HCT116 (cell line): Measurements from ENCODE around the gene PACRG. TPM values are rescaled to one million over a fixed set of nuclear protein-coding genes. Genes with fewer than 3 reads are reported as not detected.

Source experiments
- ATAC-seq: fragments of 200-7000 bp; cut with Tn5 transposase; 2 replicates; pipeline ENCODE4 v1.9.1; 2020; ENCODE audit warnings: mild to moderate bottlenecking, moderate library complexity
- BruUV-seq: library from RNA; stranded (reverse); fragments of 400-500 nt; replicated peaks from 2 replicates; lab custom pipeline; 2021; lab: Mats Ljungman, UMichigan
- CTCF ChIA-PET: fragments of 300-600 bp; sonication (Branson Sonifier 250); formaldehyde crosslinking; loops from one replicate; lab custom pipeline; 2021; ENCODE audit warnings: antibody characterized with exemption; lab: Charles Lee
- POLR2A ChIA-PET: fragments of 300-600, 350-600 bp; sonication (Branson Sonifier 250); formaldehyde crosslinking; loops from one replicate; lab custom pipeline; 2021; ENCODE audit warnings: antibody characterized with exemption; lab: Charles Lee
- RAD21 ChIA-PET, 2 experiments: fragments of 300-600 bp; sonication (Branson Sonifier 250); formaldehyde crosslinking; loops; one replicate each; lab custom pipeline; 2023; ENCODE audit warnings: low total read pairs in 2 of 2; ENCODE audit not compliant: uncharacterized antibody in 2 of 2, unreplicated experiment in 2 of 2, low non-redundant PET in 1 of 2; lab: Charles Lee
- DNase-seq: peaks from one replicate; pipeline ENCODE4 v3.0.0-alpha.2; 2010; ENCODE audit warnings: low read depth, low spot score
- H2AFZ ChIP-seq: fragments of 200-600 bp; shearing (Covaris generic), sonication (generic); 2 replicates; pipeline ENCODE4 v1.6.1; 2017; ENCODE audit warnings: low read depth, mixed run types, mixed read lengths, antibody characterized with exemption, low read length; ENCODE audit not compliant: poor library complexity, severe bottlenecking
- H3K27ac ChIP-seq: 2 replicates; pipeline ENCODE4 v1.5.1; 2012; ENCODE audit warnings: low read depth, low read length
- H3K27me3 ChIP-seq: fragments of 200-600 bp; sonication (generic); 2 replicates; pipeline ENCODE4 v1.6.1; 2016; ENCODE audit warnings: mixed run types, low read length, mixed read lengths; ENCODE audit not compliant: insufficient read depth
- H3K36me3 ChIP-seq, 2 experiments: fragments of 200-500 bp in 1 of 2; fragments of 200-600 bp in 1 of 2; sonication (Bioruptor generic) in 1 of 2; sonication (generic) in 1 of 2; 2 replicates each; pipeline versions ENCODE4 v1.5.1 to v1.6.1; 2014 to 2016; ENCODE audit warnings: low read length in 2 of 2, inconsistent platforms in 1 of 2, mixed read lengths in 1 of 2, mixed run types in 1 of 2; ENCODE audit not compliant: insufficient read depth in 2 of 2, control insufficient read depth in 1 of 2
- H3K4me1 ChIP-seq, 2 experiments: fragments of 200-600 bp in 1 of 2; sonication (generic) in 1 of 2; 2 replicates each; pipeline versions ENCODE4 v1.5.1 to v1.6.1; 2012 to 2017; ENCODE audit warnings: low read length in 2 of 2, inconsistent platforms in 1 of 2, mild to moderate bottlenecking in 1 of 2, mixed read lengths in 1 of 2, mixed run types in 1 of 2, moderate library complexity in 1 of 2; ENCODE audit not compliant: insufficient read depth in 2 of 2, control insufficient read depth in 1 of 2
- H3K4me2 ChIP-seq: fragments of 200-600 bp; sonication (generic); 2 replicates; pipeline ENCODE4 v1.6.1; 2017; ENCODE audit warnings: mixed run types, low read length, mixed read lengths
- H3K4me3 ChIP-seq, 2 experiments: fragments of 200-600 bp in 1 of 2; sonication (generic) in 1 of 2; replicated peaks in 1 of 2; 2 replicates each; pipeline ENCODE4 v1.5.1; 2011 to 2016; ENCODE audit warnings: low read length in 2 of 2, control low read depth in 1 of 2, low read depth in 1 of 2, mild to moderate bottlenecking in 1 of 2, mixed read lengths in 1 of 2, mixed run types in 1 of 2
- H3K79me2 ChIP-seq: fragments of 200-600 bp; sonication (generic); 2 replicates; pipeline ENCODE4 v1.6.1; 2017; ENCODE audit warnings: mild to moderate bottlenecking, mixed run types, low read length, moderate library complexity, mixed read lengths; ENCODE audit not compliant: insufficient read depth
- H3K9ac ChIP-seq: fragments of 200-600 bp; sonication (generic); 2 replicates; pipeline ENCODE4 v1.6.1; 2016; ENCODE audit warnings: low read length, mixed read lengths
- H3K9me2 ChIP-seq: fragments of 200-600 bp; sonication (generic), shearing (Covaris generic); 2 replicates; pipeline ENCODE4 v1.6.1; 2017; ENCODE audit warnings: mixed run types, mild to moderate bottlenecking, moderate library complexity; ENCODE audit not compliant: insufficient read depth
- H3K9me3 ChIP-seq, 2 experiments: fragments of 200-500 bp in 1 of 2; fragments of 200-600 bp in 1 of 2; sonication (Bioruptor generic) in 1 of 2; sonication (generic) in 1 of 2; 2 replicates each; pipeline ENCODE4 v1.6.1; 2014 to 2017; ENCODE audit warnings: low read length in 2 of 2, mixed read lengths in 2 of 2, inconsistent platforms in 1 of 2, low read depth in 1 of 2, mild to moderate bottlenecking in 1 of 2, mixed run types in 1 of 2, moderate library complexity in 1 of 2; ENCODE audit not compliant: control insufficient read depth in 1 of 2, insufficient read depth in 1 of 2
- H4K20me1 ChIP-seq: fragments of 200-600 bp; sonication (generic), shearing (Covaris generic); 2 replicates; pipeline ENCODE4 v1.6.1; 2017; ENCODE audit warnings: mixed run types, mild to moderate bottlenecking, moderate library complexity; ENCODE audit not compliant: insufficient read depth
- CEBPB ChIP-seq: IDR thresholded peaks from 2 replicates; pipeline ENCODE4 v1.6.1; 2012; ENCODE audit warnings: low read depth
- MAX ChIP-seq: IDR thresholded peaks from 2 replicates; pipeline ENCODE4 v1.6.1; 2012
- SP1 ChIP-seq: IDR thresholded peaks from 2 replicates; pipeline ENCODE4 v1.6.1; 2012; ENCODE audit warnings: low read depth
- YY1 ChIP-seq: IDR thresholded peaks from 2 replicates; pipeline ENCODE4 v1.6.1; 2011; ENCODE audit warnings: low read length, low read depth, moderate library complexity, mild to moderate bottlenecking; ENCODE audit not compliant: insufficient replicate concordance; ENCODE audit errors: extremely low read depth
- ZNF274 ChIP-seq: fragments of 200-500 bp; sonication (Bioruptor generic); IDR thresholded peaks from 2 replicates; pipeline ENCODE4 v1.6.1; 2014; ENCODE audit warnings: mild to moderate bottlenecking, low read depth, low read length, inconsistent platforms
- intact Hi-C: fragments of 100-400 bp; cut with micrococcal nuclease; formaldehyde crosslinking; loops from 2 replicates; pipeline ENCODE4 v1.10.0; 2022
- total RNA-seq: library from RNA; stranded (reverse); gene quantifications from one replicate; pipeline ENCODE4 v1.2.1, GENCODE V29; 2021; ENCODE audit not compliant: unreplicated experiment
- TF ChIP-seq, protein P1 (sequence below): IDR thresholded peaks from 2 replicates; pipeline ENCODE4 v1.6.1; 2012; ENCODE audit warnings: low read depth

The PACRG gene
- total RNA-seq, 1 experiment from 2014 or later = 0.71 TPM

- Histone ChIP-seq H3K9me3 (no peaks in the 10 kb centered on the region), H3K4me1 (no peaks in the 10 kb centered on the region), H3K4me2 (no peak overlapping the region), H4K20me1 (no peaks in the 10 kb centered on the region), H3K9ac (no peak overlapping the region), H3K27me3 (no peaks in the 10 kb centered on the region), H2AFZ (no peak overlapping the region), H3K9me2 (no peaks in the 10 kb centered on the region), H3K79me2 (no peaks in the 10 kb centered on the region), H3K36me3 (no peaks in the 10 kb centered on the region), H3K4me3 (no peak overlapping the region), H3K27ac (no peak overlapping the region)
- ChIA-PET CTCF (no interaction called here), RAD21 (no interaction called here), POLR2A (no interaction called here)
- intact Hi-C loops = no loop called here
- no peak for DNase-seq
- BruUV-seq = no TSS peak
- no peak for TF ChIP-seq SP1
- TF ChIP-seq, protein P1, sequence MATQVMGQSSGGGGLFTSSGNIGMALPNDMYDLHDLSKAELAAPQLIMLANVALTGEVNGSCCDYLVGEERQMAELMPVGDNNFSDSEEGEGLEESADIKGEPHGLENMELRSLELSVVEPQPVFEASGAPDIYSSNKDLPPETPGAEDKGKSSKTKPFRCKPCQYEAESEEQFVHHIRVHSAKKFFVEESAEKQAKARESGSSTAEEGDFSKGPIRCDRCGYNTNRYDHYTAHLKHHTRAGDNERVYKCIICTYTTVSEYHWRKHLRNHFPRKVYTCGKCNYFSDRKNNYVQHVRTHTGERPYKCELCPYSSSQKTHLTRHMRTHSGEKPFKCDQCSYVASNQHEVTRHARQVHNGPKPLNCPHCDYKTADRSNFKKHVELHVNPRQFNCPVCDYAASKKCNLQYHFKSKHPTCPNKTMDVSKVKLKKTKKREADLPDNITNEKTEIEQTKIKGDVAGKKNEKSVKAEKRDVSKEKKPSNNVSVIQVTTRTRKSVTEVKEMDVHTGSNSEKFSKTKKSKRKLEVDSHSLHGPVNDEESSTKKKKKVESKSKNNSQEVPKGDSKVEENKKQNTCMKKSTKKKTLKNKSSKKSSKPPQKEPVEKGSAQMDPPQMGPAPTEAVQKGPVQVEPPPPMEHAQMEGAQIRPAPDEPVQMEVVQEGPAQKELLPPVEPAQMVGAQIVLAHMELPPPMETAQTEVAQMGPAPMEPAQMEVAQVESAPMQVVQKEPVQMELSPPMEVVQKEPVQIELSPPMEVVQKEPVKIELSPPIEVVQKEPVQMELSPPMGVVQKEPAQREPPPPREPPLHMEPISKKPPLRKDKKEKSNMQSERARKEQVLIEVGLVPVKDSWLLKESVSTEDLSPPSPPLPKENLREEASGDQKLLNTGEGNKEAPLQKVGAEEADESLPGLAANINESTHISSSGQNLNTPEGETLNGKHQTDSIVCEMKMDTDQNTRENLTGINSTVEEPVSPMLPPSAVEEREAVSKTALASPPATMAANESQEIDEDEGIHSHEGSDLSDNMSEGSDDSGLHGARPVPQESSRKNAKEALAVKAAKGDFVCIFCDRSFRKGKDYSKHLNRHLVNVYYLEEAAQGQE = no peak
- ATAC-seq = no peak
Observed at GRCh38 chr6:163282672-163283071, 554.9 kb downstream of the PACRG start.

GRCh38 chr6:163284151-163284550, 556.4 kb downstream of the PACRG start:
- Histone ChIP-seq H3K9me3 (no peaks in the 10 kb centered on the region), H3K79me2 (no peaks in the 10 kb centered on the region), H2AFZ (no peak overlapping the region), H3K9ac (no peak overlapping the region), H3K27me3 (no peaks in the 10 kb centered on the region), H3K4me1 (no peaks in the 10 kb centered on the region), H3K9me2 (no peaks in the 10 kb centered on the region), H3K36me3 (no peaks in the 10 kb centered on the region), H3K4me2 (no peak overlapping the region), H3K4me3 (no peak overlapping the region), H4K20me1 (no peaks in the 10 kb centered on the region), H3K27ac (no peak overlapping the region)
- no TSS peak for BruUV-seq
- TF ChIP-seq ZNF274 = no peak
- TF ChIP-seq MAX = no peak
- no peak for TF ChIP-seq CEBPB
- no peak for TF ChIP-seq YY1
- no peak for ATAC-seq
- ChIA-PET POLR2A (no interaction called here), RAD21 (no interaction called here), CTCF (no interaction called here)
- intact Hi-C loops = no loop called here
- no peak for DNase-seq
